Kidney epithelial cell (primary cell): ENCODE results near the gene HAAO. TPM values are rescaled to one million over a fixed set of nuclear protein-coding genes. Genes with fewer than 3 reads are reported as not detected.

ENCODE experiments used
- DNase-seq: peaks from one replicate; pipeline ENCODE4 v3.0.0-alpha.2; 2010; ENCODE audit warnings: low read depth
- H3K27me3 ChIP-seq: 2 replicates; pipeline ENCODE4 v1.6.0; 2011; ENCODE audit warnings: low read length; ENCODE audit not compliant: control insufficient read depth, insufficient read depth
- H3K36me3 ChIP-seq: 2 replicates; pipeline ENCODE4 v1.5.1; 2011; ENCODE audit warnings: low read length; ENCODE audit not compliant: control insufficient read depth, insufficient read depth
- H3K4me3 ChIP-seq: 2 replicates; pipeline ENCODE4 v1.5.1; 2011; ENCODE audit warnings: low read depth, mild to moderate bottlenecking, control low read depth, low read length
- CTCF ChIP-seq: IDR thresholded peaks from 2 replicates; pipeline ENCODE4 v1.5.1; 2011; ENCODE audit warnings: mild to moderate bottlenecking, moderate library complexity, low read length, control low read depth, inconsistent platforms; ENCODE audit not compliant: insufficient read depth, poor library complexity, severe bottlenecking
- total RNA-seq: library from RNA; depleted of rRNA; stranded (reverse); fragments of >200 nt; gene quantifications from 2 replicates; pipeline ENCODE4 v1.2.3, GENCODE V29; 2015

The HAAO gene
- total RNA-seq, 1 donor from 2014 or later: 1.5 TPM

DNA sequence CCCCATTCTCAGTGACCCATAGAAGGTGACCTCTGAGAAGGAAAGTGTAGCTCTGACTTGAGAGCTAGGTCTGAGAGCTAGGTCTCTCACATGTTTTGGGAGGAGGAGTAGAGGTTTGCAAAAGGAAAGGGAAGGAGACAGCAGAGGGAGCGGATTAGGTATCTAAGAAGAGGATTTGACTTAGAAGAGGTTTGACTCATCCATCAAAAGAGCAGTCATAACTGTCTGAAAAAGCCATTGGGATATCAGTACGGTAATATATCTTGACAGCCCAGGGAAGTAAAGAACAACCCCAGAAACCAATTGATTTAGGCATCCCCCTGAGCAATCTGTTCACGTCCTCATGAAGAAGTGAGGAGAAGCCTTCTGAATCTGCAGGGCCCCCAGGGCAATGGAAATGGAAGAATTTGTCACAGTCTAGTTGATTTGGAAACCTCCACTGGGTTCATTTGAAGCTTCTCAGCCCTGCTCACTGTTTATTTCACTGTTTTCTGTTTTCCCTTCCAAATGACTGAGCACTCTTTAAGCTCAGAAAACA, 47.8 kb downstream of the HAAO start:
- no peak for DNase-seq
- Histone ChIP-seq H3K27me3 (no peaks in the 10 kb centered on the region), H3K36me3 (peaks cover 1% of the 10 kb centered on the region), H3K4me3 (no peak overlapping the region)
- TF ChIP-seq CTCF: no peak

DNA sequence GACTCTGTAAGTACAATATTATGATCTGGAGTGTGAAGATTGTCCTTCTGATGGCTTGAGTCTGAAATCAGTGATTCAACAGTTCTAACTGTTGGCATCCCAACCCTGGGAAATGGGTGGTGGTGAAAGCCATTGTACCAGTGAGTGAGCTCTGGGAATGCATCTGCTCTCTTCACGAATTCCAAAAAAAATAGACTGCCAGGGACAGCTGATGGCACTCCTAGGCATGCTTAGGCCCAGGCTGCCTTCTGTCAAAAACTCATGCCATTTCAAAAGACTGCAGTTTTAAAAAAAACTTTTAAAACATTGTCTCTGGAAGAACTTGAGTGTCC, 48.8 kb downstream of the HAAO start:
- H3K4me3 ChIP-seq: no peak overlapping the region
- no peak for DNase-seq
- H3K27me3 ChIP-seq: no peaks in the 10 kb centered on the region
- H3K36me3 ChIP-seq: no peaks in the 10 kb centered on the region
- no peak for TF ChIP-seq CTCF

DNA sequence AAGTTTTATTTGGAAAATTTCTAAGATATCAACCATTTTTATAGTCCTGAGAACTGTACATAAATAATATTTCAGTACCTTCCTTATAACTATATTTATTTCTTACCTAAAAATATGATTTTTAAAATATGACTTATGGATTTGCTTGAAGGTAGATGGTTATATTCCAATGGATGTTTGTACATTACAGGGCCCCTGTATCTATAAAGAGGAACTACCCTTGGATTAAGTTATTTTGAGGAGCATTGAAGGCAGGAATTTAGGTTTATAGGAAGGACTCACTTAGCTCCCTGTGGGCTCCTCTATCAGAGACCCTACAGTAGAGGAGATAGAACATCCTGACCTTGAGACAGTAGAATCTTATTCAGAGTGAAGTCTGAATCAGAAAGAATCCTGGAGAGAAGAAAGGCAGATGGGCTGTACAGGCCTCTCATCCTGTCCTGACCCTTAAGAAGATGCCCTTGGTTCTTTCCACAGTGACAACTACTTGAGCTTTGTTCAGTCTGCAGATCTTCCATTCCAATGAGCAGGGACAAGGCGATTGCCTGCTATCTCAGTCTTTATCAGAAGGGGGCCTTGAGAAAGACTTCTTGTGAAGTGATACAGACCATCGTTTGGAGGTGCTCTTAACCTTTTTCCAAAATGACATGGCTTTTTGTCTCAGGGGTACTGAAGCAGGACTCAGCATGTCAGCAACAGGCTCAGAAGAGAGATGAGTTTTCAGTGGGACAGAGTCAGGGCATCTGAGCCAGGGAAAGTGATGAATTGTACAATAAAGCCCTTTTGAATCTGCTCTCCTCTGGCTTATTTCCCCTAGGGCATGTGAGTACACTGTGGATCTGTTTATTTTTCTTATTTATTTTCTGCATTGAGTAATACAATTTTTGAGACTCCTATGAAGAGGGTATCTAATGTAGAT, 49.4 kb downstream of the HAAO start:
- no peak for DNase-seq
- no peaks in the 10 kb centered on the region for H3K36me3 ChIP-seq
- H3K4me3 ChIP-seq: no peak overlapping the region
- no peaks in the 10 kb centered on the region for H3K27me3 ChIP-seq
- no peak for TF ChIP-seq CTCF

DNA sequence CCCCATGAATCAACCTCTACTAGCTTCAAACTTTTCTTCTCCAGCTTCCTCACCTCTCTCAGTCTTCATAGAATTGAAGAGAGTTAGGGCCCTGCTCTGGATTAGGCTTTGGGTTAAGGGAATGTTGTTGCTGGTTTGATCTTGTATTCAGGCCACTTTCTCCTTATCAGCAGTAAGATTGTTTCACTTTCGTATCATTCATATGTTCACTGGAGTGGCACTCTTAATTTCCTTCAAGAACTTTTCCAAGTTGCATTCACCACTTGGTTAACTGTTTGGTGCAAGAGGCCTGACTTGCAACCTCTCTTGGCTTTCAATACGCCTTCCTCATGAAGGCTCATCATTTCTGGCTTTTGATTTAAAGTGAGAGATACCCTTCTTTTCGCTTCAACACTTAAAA, 51.2 kb downstream of the HAAO start:
- Histone ChIP-seq H3K27me3 (no peaks in the 10 kb centered on the region), H3K36me3 (no peaks in the 10 kb centered on the region), H3K4me3 (no peak overlapping the region)
- DNase-seq: no peak
- no peak for TF ChIP-seq CTCF

- no peaks in the 10 kb centered on the region for H3K27me3 ChIP-seq
- no peak for DNase-seq
- no peak overlapping the region for H3K4me3 ChIP-seq
- H3K36me3 ChIP-seq: no peaks in the 10 kb centered on the region
- TF ChIP-seq CTCF: no peak
Observed at GRCh38 chr2:42736598-42737322, 55.6 kb downstream of the HAAO start.
